Cardiac muscle cell (in vitro differentiated cells and primary cell): Measurements from ENCODE around the gene EMILIN2. TPM values are rescaled to one million over a fixed set of nuclear protein-coding genes. Genes with fewer than 3 reads are reported as not detected.

Experiments used
- DNase-seq, 2 donors: peaks; one replicate each; pipeline versions ENCODE4 v3.0.0 to v3.0.0-alpha.2; 2010 to 2017; ENCODE audit warnings: low read depth in 1 of 2, low spot score in 1 of 2
- H3K27ac ChIP-seq: fragments of 200-600 bp; sonication (generic); 2 replicates; pipeline ENCODE4 v1.5.1; 2016
- H3K27me3 ChIP-seq: fragments of 200-600 bp; sonication (generic); 2 replicates; pipeline ENCODE4 v1.6.0; 2016; ENCODE audit warnings: control low read depth
- H3K36me3 ChIP-seq: fragments of 200-600 bp; sonication (generic); 2 replicates; pipeline ENCODE4 v1.5.1; 2016; ENCODE audit warnings: control low read depth
- H3K4me1 ChIP-seq: fragments of 200-600 bp; sonication (generic); 2 replicates; pipeline ENCODE4 v1.8.1; 2017; ENCODE audit warnings: low read depth, mild to moderate bottlenecking, mixed run types
- H3K4me3 ChIP-seq: fragments of 200-600 bp; sonication (generic); 2 replicates; pipeline ENCODE4 v1.5.1; 2016; ENCODE audit warnings: mild to moderate bottlenecking
- H3K9me3 ChIP-seq: fragments of 200-600 bp; sonication (generic); 2 replicates; pipeline ENCODE4 v1.5.1; 2017; ENCODE audit warnings: low read depth, mild to moderate bottlenecking, control low read depth
- polyA plus RNA-seq: library from polyadenylated mRNA; unstranded; fragments of >200 nt; fragmentation: Nextera tagmentation; extraction: Ambion mirVana; gene quantifications from 2 replicates; pipeline ENCODE4 v1.2.1, GENCODE V29; 2016
- total RNA-seq: library from RNA; depleted of rRNA; stranded (reverse); fragments of >200 nt; gene quantifications from 2 replicates; pipeline ENCODE4 v1.2.3, GENCODE V29; 2016
- TF ChIP-seq, protein P1 (sequence below): IDR thresholded peaks from 2 replicates; pipeline ENCODE4 v1.5.1; 2012; ENCODE audit warnings: low read depth, mild to moderate bottlenecking, low read length

The EMILIN2 gene
- total and polyA plus RNA-seq, 2 experiments from 2014 or later, result 96.8 to 134 TPM

DNA sequence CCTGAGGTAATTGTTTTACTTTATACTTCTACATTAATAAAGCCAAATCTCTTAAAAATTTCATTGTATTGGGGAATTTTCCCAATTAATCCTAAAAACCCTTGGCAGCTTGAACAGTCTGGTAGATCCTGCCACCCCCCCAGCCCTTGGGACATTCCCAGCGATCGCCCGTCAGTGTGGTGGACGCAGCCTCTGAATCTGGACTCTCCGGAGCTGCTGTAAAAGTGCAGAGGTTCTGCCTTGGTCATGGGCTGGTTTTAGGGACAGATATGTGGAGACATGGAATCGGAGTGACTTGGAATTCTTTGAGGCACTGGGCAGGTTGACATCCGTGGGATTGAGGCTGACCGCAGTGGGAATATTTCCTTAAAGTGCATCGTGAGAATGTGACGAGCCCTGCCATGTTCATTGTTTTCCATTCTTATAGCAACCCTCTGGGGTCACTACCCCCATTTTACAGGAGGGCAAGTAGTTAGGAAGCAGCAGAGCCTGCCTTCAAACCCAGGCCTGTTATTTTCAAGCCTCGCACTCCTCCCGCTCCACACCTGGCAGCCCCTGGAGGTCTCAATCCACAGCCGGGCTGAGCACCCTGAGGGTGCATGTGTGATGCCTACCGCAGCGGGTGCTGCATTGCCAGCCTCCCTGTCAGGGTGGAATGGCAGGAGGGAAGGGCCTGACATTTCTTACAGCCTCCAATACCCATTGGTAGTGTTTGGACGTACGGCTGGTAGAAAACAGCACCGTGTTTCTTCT is 6.5 kb downstream of the EMILIN2 start:
- no peaks in the 10 kb centered on the region for H3K27me3 ChIP-seq
- TF ChIP-seq, protein P1, sequence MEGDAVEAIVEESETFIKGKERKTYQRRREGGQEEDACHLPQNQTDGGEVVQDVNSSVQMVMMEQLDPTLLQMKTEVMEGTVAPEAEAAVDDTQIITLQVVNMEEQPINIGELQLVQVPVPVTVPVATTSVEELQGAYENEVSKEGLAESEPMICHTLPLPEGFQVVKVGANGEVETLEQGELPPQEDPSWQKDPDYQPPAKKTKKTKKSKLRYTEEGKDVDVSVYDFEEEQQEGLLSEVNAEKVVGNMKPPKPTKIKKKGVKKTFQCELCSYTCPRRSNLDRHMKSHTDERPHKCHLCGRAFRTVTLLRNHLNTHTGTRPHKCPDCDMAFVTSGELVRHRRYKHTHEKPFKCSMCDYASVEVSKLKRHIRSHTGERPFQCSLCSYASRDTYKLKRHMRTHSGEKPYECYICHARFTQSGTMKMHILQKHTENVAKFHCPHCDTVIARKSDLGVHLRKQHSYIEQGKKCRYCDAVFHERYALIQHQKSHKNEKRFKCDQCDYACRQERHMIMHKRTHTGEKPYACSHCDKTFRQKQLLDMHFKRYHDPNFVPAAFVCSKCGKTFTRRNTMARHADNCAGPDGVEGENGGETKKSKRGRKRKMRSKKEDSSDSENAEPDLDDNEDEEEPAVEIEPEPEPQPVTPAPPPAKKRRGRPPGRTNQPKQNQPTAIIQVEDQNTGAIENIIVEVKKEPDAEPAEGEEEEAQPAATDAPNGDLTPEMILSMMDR, result no peak
- no peak overlapping the region for H3K4me3 ChIP-seq
- H3K27ac ChIP-seq, result peak overlapping the region; percentile 98
- H3K4me1 ChIP-seq, result peaks cover 74% of the 10 kb centered on the region
- no peak for DNase-seq
- H3K9me3 ChIP-seq, result no peaks in the 10 kb centered on the region
- H3K36me3 ChIP-seq, result peaks cover 8% of the 10 kb centered on the region

DNA sequence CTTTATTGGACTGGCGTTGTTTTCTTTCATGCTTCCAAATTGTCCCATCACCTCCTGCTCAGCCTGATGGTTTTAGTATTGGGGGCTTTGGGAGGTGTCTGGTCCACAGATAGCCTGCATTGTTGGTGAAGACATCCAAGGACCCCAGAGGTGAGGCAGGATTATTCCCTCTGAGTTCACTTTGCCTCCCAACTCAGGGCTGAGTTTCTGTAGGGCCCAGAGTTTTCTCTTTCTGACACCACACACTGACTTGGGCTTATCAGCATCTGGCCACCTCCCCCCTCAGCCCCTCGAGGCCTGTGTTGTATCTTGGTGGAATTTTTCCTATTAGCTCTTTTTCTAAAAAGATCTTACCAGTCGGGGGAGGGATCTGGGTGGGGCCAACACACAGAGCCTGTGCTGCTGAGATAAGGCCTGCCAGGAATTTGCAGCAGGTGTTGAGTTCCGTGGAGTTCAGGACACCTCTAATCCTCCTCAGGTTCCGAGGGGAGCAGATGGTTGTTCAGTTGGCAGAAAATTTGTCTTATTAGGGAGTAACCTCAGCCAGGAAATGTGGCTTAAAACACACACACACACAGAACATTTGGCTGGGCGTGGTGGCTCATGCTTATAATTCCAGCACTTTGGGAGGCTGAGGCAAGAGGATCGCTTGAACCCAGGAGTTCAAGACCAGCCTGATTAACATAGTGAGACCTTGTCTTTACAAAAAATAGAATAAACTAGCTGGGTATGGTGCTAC is 7.3 kb downstream of the EMILIN2 start:
- peak; percentile 23 to 77 for DNase-seq
- TF ChIP-seq, protein P1, result no peak
- H3K36me3 ChIP-seq, result peaks cover 8% of the 10 kb centered on the region
- H3K4me1 ChIP-seq, result peaks cover 74% of the 10 kb centered on the region
- peak overlapping the region; percentile 98 for H3K27ac ChIP-seq
- no peaks in the 10 kb centered on the region for H3K9me3 ChIP-seq
- no peak overlapping the region for H3K4me3 ChIP-seq
- no peaks in the 10 kb centered on the region for H3K27me3 ChIP-seq

DNA sequence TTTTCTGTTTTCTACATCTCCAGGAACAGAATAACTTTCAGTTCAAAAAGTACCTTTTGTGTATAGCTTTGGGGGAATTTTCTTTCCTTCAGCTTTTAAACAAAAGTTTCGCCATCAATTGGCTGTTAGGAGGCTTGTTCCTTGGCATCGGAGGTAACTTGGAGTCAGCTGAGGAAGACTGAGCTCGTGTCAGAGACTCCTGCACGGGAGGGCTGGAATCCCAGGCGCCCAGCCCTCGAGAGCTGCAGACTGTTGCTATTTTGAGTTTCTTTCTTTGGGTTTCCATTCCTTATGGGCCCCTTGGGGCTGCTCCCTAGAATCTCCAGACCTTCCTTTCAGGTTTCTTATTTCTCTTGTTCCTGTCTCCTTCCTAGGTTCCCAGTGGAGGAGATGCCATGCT is 8.1 kb downstream of the EMILIN2 start:
- peak in 1 of 2 donors; percentile 30 for DNase-seq
- Histone ChIP-seq H3K27me3 (no peaks in the 10 kb centered on the region), H3K4me3 (no peak overlapping the region), H3K27ac (peak overlapping the region; percentile 98), H3K9me3 (no peaks in the 10 kb centered on the region), H3K36me3 (peaks cover 8% of the 10 kb centered on the region), H3K4me1 (peaks cover 69% of the 10 kb centered on the region)
- TF ChIP-seq, protein P1, result no peak

DNA sequence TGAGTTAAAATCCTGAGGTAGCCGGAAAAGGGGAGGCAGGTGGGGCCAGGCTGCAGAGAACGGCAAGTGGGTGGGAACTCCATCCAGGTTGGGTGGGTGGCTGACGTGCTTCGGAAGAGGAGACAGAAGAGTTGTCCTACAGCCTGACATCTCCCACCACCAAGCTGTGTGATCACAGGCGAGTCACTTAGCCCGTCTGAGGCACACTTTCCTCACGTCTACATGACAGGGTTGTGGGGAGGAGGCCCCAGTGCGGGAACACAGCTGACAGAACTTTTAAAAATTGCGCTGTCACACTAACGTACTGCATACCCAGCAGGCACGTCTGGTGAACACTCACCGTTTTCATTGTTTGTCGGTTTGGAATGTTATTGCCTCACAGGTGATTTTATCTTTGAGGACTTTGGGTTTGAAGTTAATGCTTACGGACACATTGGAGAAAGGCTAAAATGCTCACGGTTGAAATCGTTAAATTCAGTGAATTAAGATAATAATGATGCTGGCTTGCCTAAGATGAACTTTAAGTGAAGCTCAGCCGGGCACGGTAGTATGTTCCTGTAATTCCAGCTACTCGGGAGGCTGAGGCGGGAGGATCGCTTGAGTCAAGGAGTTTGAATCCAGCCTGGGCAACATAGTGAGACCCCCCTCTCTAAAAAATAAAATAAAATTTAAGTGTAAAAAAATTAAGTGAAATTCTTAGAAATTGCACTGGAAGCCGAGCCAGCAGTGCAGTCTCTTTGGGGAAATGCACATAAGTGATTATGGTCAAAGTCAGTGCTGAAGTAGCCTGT is 8.9 kb downstream of the EMILIN2 start:
- peaks cover 69% of the 10 kb centered on the region for H3K4me1 ChIP-seq
- H3K9me3 ChIP-seq, result no peaks in the 10 kb centered on the region
- DNase-seq, result no peak
- H3K27me3 ChIP-seq, result no peaks in the 10 kb centered on the region
- peak overlapping the region; percentile 98 for H3K27ac ChIP-seq
- H3K4me3 ChIP-seq, result no peak overlapping the region
- peaks cover 8% of the 10 kb centered on the region for H3K36me3 ChIP-seq
- TF ChIP-seq, protein P1, result no peak

DNA sequence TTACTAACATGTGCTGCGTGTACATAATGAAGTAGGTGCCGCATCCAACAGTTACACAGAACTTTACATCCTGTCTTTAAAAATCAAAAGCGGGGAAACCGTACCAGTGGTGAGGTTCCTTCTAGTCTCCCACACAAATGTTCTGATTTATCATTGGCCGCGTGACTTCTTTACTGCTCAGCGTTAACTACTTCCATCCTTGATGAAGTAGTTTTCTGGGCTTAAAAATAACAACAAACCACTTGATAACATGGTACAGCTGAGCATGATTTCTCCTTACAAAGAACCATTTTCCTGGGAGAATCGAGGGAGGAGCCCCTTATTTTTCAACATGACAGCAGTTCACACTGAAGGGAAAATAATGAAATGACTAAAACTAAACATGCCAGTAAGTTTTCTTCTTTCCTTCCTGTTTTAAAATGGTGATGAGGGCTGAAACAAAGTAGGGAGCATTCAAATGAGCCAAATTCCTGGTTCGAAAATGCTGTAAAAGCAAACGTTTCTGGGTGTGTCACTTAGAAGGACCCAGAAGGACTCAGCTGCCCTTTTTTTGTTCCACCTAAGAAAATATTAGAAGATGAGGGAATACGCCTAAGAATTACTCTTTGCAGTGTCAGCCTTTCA is 9.9 kb downstream of the EMILIN2 start:
- H3K9me3 ChIP-seq, result no peaks in the 10 kb centered on the region
- H3K27me3 ChIP-seq, result no peaks in the 10 kb centered on the region
- peaks cover 8% of the 10 kb centered on the region for H3K36me3 ChIP-seq
- TF ChIP-seq, protein P1, result no peak
- H3K27ac ChIP-seq, result peak overlapping the region; percentile 98
- H3K4me1 ChIP-seq, result peaks cover 65% of the 10 kb centered on the region
- DNase-seq, result peak in 1 of 2 donors; percentile 41
- H3K4me3 ChIP-seq, result no peak overlapping the region
